Measurements from ENCODE around the gene ATP13A2.

DNA sequence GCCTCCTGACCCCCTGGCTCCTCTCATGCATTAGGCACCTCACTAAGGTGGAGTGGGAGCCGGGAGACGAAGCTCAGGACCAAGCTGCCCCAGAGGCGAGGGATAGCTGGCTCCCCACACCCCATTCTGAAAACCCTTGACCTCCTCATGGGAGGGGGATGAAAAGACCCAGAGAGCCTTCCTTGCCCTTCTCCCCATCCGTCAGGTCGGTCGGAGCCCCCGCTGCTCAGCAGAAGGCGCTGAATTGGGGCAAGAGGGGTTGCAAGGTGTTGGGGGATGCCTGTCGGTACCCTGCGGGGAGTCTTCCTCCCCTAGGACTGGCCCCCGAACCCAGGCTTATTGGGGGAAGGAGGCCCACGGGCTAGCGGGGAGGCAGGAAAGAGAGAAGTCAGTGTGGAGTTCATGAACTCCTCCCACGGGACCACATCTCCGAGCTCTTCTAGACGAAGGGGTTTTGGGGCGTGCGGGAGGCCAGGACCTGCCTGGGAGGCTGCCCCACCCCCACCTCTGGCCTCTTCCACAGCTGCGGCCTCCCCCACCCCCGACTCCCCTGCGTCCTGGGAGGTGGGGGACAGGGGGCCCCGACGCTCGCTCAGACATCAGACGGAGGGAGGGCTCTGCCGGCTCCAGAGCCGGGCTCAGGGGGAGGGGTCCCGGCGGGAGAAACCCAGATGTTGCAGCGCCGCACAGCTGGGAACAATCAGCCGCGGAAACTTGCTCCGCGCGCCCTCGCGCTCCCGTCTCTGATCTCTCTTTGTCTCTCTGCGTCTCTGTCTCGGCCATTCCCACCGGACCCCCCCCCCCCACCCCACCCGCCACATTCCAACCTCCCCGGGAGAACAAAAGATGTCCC lies 32.0 kb downstream of the ATP13A2 start:
- TF ChIP-seq, protein P1, sequence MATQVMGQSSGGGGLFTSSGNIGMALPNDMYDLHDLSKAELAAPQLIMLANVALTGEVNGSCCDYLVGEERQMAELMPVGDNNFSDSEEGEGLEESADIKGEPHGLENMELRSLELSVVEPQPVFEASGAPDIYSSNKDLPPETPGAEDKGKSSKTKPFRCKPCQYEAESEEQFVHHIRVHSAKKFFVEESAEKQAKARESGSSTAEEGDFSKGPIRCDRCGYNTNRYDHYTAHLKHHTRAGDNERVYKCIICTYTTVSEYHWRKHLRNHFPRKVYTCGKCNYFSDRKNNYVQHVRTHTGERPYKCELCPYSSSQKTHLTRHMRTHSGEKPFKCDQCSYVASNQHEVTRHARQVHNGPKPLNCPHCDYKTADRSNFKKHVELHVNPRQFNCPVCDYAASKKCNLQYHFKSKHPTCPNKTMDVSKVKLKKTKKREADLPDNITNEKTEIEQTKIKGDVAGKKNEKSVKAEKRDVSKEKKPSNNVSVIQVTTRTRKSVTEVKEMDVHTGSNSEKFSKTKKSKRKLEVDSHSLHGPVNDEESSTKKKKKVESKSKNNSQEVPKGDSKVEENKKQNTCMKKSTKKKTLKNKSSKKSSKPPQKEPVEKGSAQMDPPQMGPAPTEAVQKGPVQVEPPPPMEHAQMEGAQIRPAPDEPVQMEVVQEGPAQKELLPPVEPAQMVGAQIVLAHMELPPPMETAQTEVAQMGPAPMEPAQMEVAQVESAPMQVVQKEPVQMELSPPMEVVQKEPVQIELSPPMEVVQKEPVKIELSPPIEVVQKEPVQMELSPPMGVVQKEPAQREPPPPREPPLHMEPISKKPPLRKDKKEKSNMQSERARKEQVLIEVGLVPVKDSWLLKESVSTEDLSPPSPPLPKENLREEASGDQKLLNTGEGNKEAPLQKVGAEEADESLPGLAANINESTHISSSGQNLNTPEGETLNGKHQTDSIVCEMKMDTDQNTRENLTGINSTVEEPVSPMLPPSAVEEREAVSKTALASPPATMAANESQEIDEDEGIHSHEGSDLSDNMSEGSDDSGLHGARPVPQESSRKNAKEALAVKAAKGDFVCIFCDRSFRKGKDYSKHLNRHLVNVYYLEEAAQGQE (IDR thresholded peaks at IDR 0.05; ENCODE audit: low read depth): no peak
- TF ChIP-seq TAF1 (IDR thresholded peaks at IDR 0.05; ENCODE audit: low read depth) (no peak), EGR1 (IDR thresholded peaks at IDR 0.05) (no peak), EP300 (IDR thresholded peaks at IDR 0.05; ENCODE audit: borderline replicate concordance) (no peak), CREB1 (IDR thresholded peaks at IDR 0.05; ENCODE audit: low read depth) (no peak), TEAD4 (IDR thresholded peaks at IDR 0.05) (no peak), CEBPB (IDR thresholded peaks at IDR 0.05) (no peak), YY1 (IDR thresholded peaks at IDR 0.05; ENCODE audit: low read depth) (no peak)
- TF ChIP-seq, protein P2, sequence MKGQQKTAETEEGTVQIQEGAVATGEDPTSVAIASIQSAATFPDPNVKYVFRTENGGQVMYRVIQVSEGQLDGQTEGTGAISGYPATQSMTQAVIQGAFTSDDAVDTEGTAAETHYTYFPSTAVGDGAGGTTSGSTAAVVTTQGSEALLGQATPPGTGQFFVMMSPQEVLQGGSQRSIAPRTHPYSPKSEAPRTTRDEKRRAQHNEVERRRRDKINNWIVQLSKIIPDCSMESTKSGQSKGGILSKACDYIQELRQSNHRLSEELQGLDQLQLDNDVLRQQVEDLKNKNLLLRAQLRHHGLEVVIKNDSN (IDR thresholded peaks at IDR 0.05): no peak
